Mammary epithelial cell (primary cell): ENCODE data around the gene TCF19.

ENCODE experiments used
- EZH2 ChIP-seq: IDR thresholded peaks from 2 replicates; pipeline ENCODE4 v1.6.1; 2012; ENCODE audit warnings: low read length, inconsistent platforms, borderline replicate concordance
- TF ChIP-seq, protein P1 (sequence below), 2 donors: IDR thresholded peaks in 1 of 2; conservative IDR thresholded peaks in 1 of 2; 2 replicates each; pipeline ENCODE4 v1.5.1; 2011 to 2012; ENCODE audit warnings: inconsistent platforms in 2 of 2, low read length in 2 of 2, mild to moderate bottlenecking in 2 of 2, control low read depth in 1 of 2, low read depth in 1 of 2; ENCODE audit not compliant: insufficient read depth in 1 of 2; ENCODE audit errors: extremely low read depth in 1 of 2

DNA sequence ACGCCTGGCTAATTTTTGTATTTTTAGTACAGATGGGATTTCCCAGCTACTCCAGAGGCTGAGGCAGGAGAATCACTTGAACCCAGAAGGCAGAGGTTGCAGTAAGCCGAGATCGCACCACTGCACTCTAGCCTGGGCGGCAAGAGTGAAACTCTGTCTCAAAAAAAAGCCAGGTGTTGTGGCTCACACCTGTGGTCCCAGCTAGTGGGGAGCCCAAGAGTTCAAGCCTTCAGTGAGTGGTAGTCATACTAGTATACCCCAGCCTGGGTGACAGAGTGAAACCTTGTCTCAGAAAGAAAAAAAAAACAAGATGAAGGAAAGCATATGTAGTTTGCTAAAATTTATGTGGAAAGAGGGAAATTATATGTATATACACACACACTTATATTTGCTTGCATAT, 32.1 kb downstream of the TCF19 start:
- TF ChIP-seq, protein P1, sequence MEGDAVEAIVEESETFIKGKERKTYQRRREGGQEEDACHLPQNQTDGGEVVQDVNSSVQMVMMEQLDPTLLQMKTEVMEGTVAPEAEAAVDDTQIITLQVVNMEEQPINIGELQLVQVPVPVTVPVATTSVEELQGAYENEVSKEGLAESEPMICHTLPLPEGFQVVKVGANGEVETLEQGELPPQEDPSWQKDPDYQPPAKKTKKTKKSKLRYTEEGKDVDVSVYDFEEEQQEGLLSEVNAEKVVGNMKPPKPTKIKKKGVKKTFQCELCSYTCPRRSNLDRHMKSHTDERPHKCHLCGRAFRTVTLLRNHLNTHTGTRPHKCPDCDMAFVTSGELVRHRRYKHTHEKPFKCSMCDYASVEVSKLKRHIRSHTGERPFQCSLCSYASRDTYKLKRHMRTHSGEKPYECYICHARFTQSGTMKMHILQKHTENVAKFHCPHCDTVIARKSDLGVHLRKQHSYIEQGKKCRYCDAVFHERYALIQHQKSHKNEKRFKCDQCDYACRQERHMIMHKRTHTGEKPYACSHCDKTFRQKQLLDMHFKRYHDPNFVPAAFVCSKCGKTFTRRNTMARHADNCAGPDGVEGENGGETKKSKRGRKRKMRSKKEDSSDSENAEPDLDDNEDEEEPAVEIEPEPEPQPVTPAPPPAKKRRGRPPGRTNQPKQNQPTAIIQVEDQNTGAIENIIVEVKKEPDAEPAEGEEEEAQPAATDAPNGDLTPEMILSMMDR (conservative IDR thresholded peaks at IDR 0.05 in 1 of 2, IDR thresholded peaks at IDR 0.05 in 1 of 2; ENCODE audit: extremely low read depth in 1 of 2, insufficient read depth in 1 of 2, low read depth in 1 of 2, low read length in 2 of 2), result no peak
- TF ChIP-seq EZH2, result no peak
